ENCODE measurements around the gene LRP1B.

The LRP1B gene

GRCh38 chr2:140354544-140354943 lies 1776.3 kb downstream of the LRP1B start:
- no peak for ATAC-seq (ENCODE audit: insufficient read depth, low read depth)
- Histone ChIP-seq H3K9ac (ENCODE audit: low read depth, low read length) (no peak overlapping the region), H3K4me1 (ENCODE audit: insufficient read depth, low read length) (no peaks in the 10 kb centered on the region), H4K20me1 (ENCODE audit: insufficient read depth, low read length) (no peaks in the 10 kb centered on the region), H3K9me3 (ENCODE audit: insufficient read depth, low read length, severe bottlenecking) (no peaks in the 10 kb centered on the region), H3K4me3 (ENCODE audit: low read depth in 1 of 2, low read length in 2 of 2) (no peak overlapping the region), H2AFZ (ENCODE audit: low read depth, low read length) (no peak overlapping the region), H3K79me2 (ENCODE audit: insufficient read depth, low read length) (no peaks in the 10 kb centered on the region), H3K4me2 (ENCODE audit: insufficient read depth, low read length) (no peak overlapping the region), H3K36me3 (ENCODE audit: insufficient read depth, low read length) (no peaks in the 10 kb centered on the region), H3K27me3 (ENCODE audit: insufficient read depth, low read length, poor library complexity) (no peaks in the 10 kb centered on the region), H3K27ac (ENCODE audit: low read length) (no peak overlapping the region)
- no peak for DNase-seq
- TF ChIP-seq EZH2 (IDR thresholded peaks at IDR 0.05; ENCODE audit: borderline replicate concordance, low read depth, low read length, severe bottlenecking), result no peak
- TF ChIP-seq CTCF (IDR thresholded peaks at IDR 0.05; ENCODE audit: borderline replicate concordance, extremely low read depth, low read length, poor library complexity, severe bottlenecking), result no peak

- H3K4me1 ChIP-seq (ENCODE audit: insufficient read depth, low read length), result no peaks in the 10 kb centered on the region
- H2AFZ ChIP-seq (ENCODE audit: low read depth, low read length), result no peak overlapping the region
- no peak overlapping the region for H3K4me3 ChIP-seq (ENCODE audit: low read depth in 1 of 2, low read length in 2 of 2)
- H3K9me3 ChIP-seq (ENCODE audit: insufficient read depth, low read length, severe bottlenecking), result no peaks in the 10 kb centered on the region
- no peaks in the 10 kb centered on the region for H4K20me1 ChIP-seq (ENCODE audit: insufficient read depth, low read length)
- no peaks in the 10 kb centered on the region for H3K36me3 ChIP-seq (ENCODE audit: insufficient read depth, low read length)
- H3K27me3 ChIP-seq (ENCODE audit: insufficient read depth, low read length, poor library complexity), result no peaks in the 10 kb centered on the region
- H3K9ac ChIP-seq (ENCODE audit: low read depth, low read length), result no peak overlapping the region
- no peak for DNase-seq
- TF ChIP-seq EZH2 (IDR thresholded peaks at IDR 0.05; ENCODE audit: borderline replicate concordance, low read depth, low read length, severe bottlenecking) (no peak), CTCF (IDR thresholded peaks at IDR 0.05; ENCODE audit: borderline replicate concordance, extremely low read depth, low read length, poor library complexity, severe bottlenecking) (no peak)
- no peaks in the 10 kb centered on the region for H3K79me2 ChIP-seq (ENCODE audit: insufficient read depth, low read length)
- no peak overlapping the region for H3K27ac ChIP-seq (ENCODE audit: low read length)
- ATAC-seq (ENCODE audit: insufficient read depth, low read depth), result no peak
- H3K4me2 ChIP-seq (ENCODE audit: insufficient read depth, low read length), result no peak overlapping the region
Observed at GRCh38 chr2:140353541-140353940, 1777.3 kb downstream of the LRP1B start.

GRCh38 chr2:140351692-140352091 lies 1779.1 kb downstream of the LRP1B start:
- no peak overlapping the region for H3K9ac ChIP-seq (ENCODE audit: low read depth, low read length)
- no peak for DNase-seq
- no peaks in the 10 kb centered on the region for H3K9me3 ChIP-seq (ENCODE audit: insufficient read depth, low read length, severe bottlenecking)
- H3K36me3 ChIP-seq (ENCODE audit: insufficient read depth, low read length), result no peaks in the 10 kb centered on the region
- no peaks in the 10 kb centered on the region for H4K20me1 ChIP-seq (ENCODE audit: insufficient read depth, low read length)
- no peak for ATAC-seq (ENCODE audit: insufficient read depth, low read depth)
- H2AFZ ChIP-seq (ENCODE audit: low read depth, low read length), result no peak overlapping the region
- H3K79me2 ChIP-seq (ENCODE audit: insufficient read depth, low read length), result no peaks in the 10 kb centered on the region
- TF ChIP-seq CTCF (IDR thresholded peaks at IDR 0.05; ENCODE audit: borderline replicate concordance, extremely low read depth, low read length, poor library complexity, severe bottlenecking) (no peak), EZH2 (IDR thresholded peaks at IDR 0.05; ENCODE audit: borderline replicate concordance, low read depth, low read length, severe bottlenecking) (no peak)
- no peak overlapping the region for H3K27ac ChIP-seq (ENCODE audit: low read length)
- H3K4me2 ChIP-seq (ENCODE audit: insufficient read depth, low read length), result no peak overlapping the region
- H3K4me1 ChIP-seq (ENCODE audit: insufficient read depth, low read length), result no peaks in the 10 kb centered on the region
- no peaks in the 10 kb centered on the region for H3K27me3 ChIP-seq (ENCODE audit: insufficient read depth, low read length, poor library complexity)
- H3K4me3 ChIP-seq (ENCODE audit: low read depth in 1 of 2, low read length in 2 of 2), result no peak overlapping the region

GRCh38 chr2:140349695-140350094 lies 1781.1 kb downstream of the LRP1B start:
- TF ChIP-seq CTCF (IDR thresholded peaks at IDR 0.05; ENCODE audit: borderline replicate concordance, extremely low read depth, low read length, poor library complexity, severe bottlenecking) (peak; percentile 25), EZH2 (IDR thresholded peaks at IDR 0.05; ENCODE audit: borderline replicate concordance, low read depth, low read length, severe bottlenecking) (no peak)
- no peak overlapping the region for H3K27ac ChIP-seq (ENCODE audit: low read length)
- H3K4me2 ChIP-seq (ENCODE audit: insufficient read depth, low read length), result no peak overlapping the region
- H3K4me3 ChIP-seq (ENCODE audit: low read depth in 1 of 2, low read length in 2 of 2), result no peak overlapping the region
- no peaks in the 10 kb centered on the region for H3K79me2 ChIP-seq (ENCODE audit: insufficient read depth, low read length)
- H3K9me3 ChIP-seq (ENCODE audit: insufficient read depth, low read length, severe bottlenecking), result no peaks in the 10 kb centered on the region
- no peak overlapping the region for H3K9ac ChIP-seq (ENCODE audit: low read depth, low read length)
- H2AFZ ChIP-seq (ENCODE audit: low read depth, low read length), result no peak overlapping the region
- no peak for ATAC-seq (ENCODE audit: insufficient read depth, low read depth)
- no peak for DNase-seq
- H3K36me3 ChIP-seq (ENCODE audit: insufficient read depth, low read length), result no peaks in the 10 kb centered on the region
- H4K20me1 ChIP-seq (ENCODE audit: insufficient read depth, low read length), result no peaks in the 10 kb centered on the region
- no peaks in the 10 kb centered on the region for H3K4me1 ChIP-seq (ENCODE audit: insufficient read depth, low read length)
- H3K27me3 ChIP-seq (ENCODE audit: insufficient read depth, low read length, poor library complexity), result no peaks in the 10 kb centered on the region

Data from DND-41 (cell line).